ENCODE data around the gene DOCK2. TPM values are rescaled to one million over a fixed set of nuclear protein-coding genes. Genes with fewer than 3 reads are reported as not detected.

Gene DOCK2
- total and polyA plus RNA-seq, 2 of the 8 experiments (the other 6 are each of a cell fraction or from before 2014, with no cell fraction given) = 3.9 to 5.7 TPM

DNA sequence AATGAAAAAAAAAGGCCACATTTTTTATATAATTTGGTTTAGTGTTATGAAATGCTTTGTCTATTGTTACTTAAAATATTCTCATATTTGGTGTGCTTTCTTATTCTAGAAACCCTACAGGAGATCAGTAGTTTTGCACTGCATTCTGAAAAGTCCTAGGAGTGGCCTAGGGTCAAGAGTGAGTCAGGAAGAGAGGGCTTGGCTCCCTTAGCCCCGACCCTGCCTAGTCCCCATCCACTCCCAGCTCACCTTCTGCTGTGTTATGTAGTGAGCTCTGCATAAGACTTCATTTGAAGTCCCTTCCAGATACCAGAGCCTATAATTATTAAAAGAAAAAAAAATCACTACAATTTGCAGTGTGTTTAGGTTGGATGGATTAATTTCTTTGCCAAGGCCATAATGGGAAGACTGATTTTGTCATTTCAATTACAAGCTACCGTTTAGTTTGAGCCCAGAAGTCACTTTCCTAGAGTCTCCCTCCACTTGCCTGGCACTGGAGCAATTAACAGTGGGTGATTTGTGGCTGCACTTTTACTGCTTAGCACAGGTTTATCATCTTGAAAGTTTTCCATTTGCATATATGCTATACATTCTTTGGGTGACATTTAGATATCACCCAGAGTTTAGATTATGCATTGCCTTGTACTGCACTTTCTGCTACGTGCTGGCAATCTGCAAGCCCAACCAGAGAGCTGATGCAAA lies 199.9 kb downstream of the DOCK2 start:
- Histone ChIP-seq H3K9me3 (ENCODE audit: insufficient read depth in 2 of 2, low read depth in 1 of 2, low read length in 1 of 2) (no peaks in the 10 kb centered on the region), H3K27me3 (replicated peaks in 1 of 4; ENCODE audit: control insufficient read depth in 3 of 4, extremely low read depth in 1 of 4, insufficient read depth in 3 of 4, low read length in 3 of 4) (no peaks in the 10 kb centered on the region), H2AK5ac (ENCODE audit: low read depth, low read length) (no peak overlapping the region), H3K79me2 (ENCODE audit: control insufficient read depth in 1 of 2, insufficient read depth in 2 of 2, low read length in 2 of 2) (no peaks in the 10 kb centered on the region), H4K91ac (replicated peaks; ENCODE audit: insufficient read length, low read length) (no peak overlapping the region), H3K9ac (replicated peaks in 1 of 4; ENCODE audit: extremely low read depth in 1 of 4, low read depth in 3 of 4, low read length in 3 of 4) (no peak overlapping the region), H2BK15ac (ENCODE audit: low read length) (no peak overlapping the region), H3K23ac (ENCODE audit: insufficient read length) (no peak overlapping the region), H3K4me1 (replicated peaks in 1 of 4; ENCODE audit: control insufficient read depth in 3 of 4, insufficient read depth in 4 of 4, low read length in 3 of 4) (peaks cover 0 to 3% (median under 1%) of the 10 kb centered on the region in 4 experiments; a peak in 1 of 7 replicates), H2BK12ac (ENCODE audit: low read depth, low read length) (no peak overlapping the region), H4K20me1 (replicated peaks in 1 of 2; ENCODE audit: control insufficient read depth in 1 of 2, insufficient read depth in 2 of 2, low read length in 2 of 2) (no peaks in the 10 kb centered on the region), H3K36me3 (ENCODE audit: control insufficient read depth in 2 of 4, insufficient read depth in 4 of 4, low read length in 3 of 4) (no peaks in the 10 kb centered on the region), H2AFZ (ENCODE audit: low read length) (no peak overlapping the region), H3K4me2 (ENCODE audit: insufficient read depth in 1 of 2, low read depth in 2 of 2, low read length in 2 of 2) (no peak overlapping the region), H3K18ac (ENCODE audit: extremely low read depth, low read length) (no peak overlapping the region), H3K27ac (ENCODE audit: low read depth, low read length) (no peak overlapping the region), H3K23me2 (ENCODE audit: low read depth, low read length) (no peaks in the 10 kb centered on the region), H2BK5ac (ENCODE audit: low read depth, low read length) (no peak overlapping the region), H2BK20ac (ENCODE audit: low read length) (no peak overlapping the region), H4K5ac (ENCODE audit: insufficient read length, low read depth, low read length) (no peak overlapping the region), H4K8ac (ENCODE audit: extremely low read depth, insufficient read depth, low read length) (no peak overlapping the region), H2BK120ac (replicated peaks; ENCODE audit: low read depth, low read length) (no peak overlapping the region), H3K79me1 (ENCODE audit: low read depth, low read length) (no peaks in the 10 kb centered on the region), H3K14ac (ENCODE audit: insufficient read length) (no peak overlapping the region), H3K4ac (replicated peaks; ENCODE audit: insufficient read length, low read depth, low read length) (no peak overlapping the region), H3K56ac (replicated peaks; ENCODE audit: insufficient read length, low read depth, low read length) (no peak overlapping the region), H3K4me3 (ENCODE audit: extremely low read depth in 1 of 4, insufficient read depth in 2 of 4, low read depth in 3 of 4, low read length in 4 of 4) (no peak overlapping the region)
- TF ChIP-seq PHF8 (conservative IDR thresholded peaks at IDR 0.05; ENCODE audit: low read depth, low read length) (no peak), SIRT6 (IDR thresholded peaks at IDR 0.05; ENCODE audit: low read length) (no peak), YY1 (IDR thresholded peaks at IDR 0.05; ENCODE audit: low read depth, low read length) (no peak), RAD21 (IDR thresholded peaks at IDR 0.05 in 1 of 2, conservative IDR thresholded peaks at IDR 0.05 in 1 of 2; ENCODE audit: low read depth in 2 of 2, low read length in 2 of 2) (no peak)
- 84% methylated on average over 3 of the region's 3 CpGs; no CpG with 5 or more reads in 1 of the 2 experiments for WGBS, 2 experiments (ENCODE audit: extremely low coverage in 1 of 2, insufficient coverage in 1 of 2, insufficient read length in 1 of 2, insufficient replicate concordance in 2 of 2, low coverage in 1 of 2, low lambda C conversion rate in 2 of 2, missing lambda C conversion rate in 1 of 2)
- ChIA-PET POLR2A (ENCODE audit: partially characterized antibody) (interaction anchor here (0.6 kb wide), 1 partner anchor 19 kb away, joined by 4 read pairs; no protein-coding TSS in a partner anchor), CTCF (ENCODE audit: partially characterized antibody) (interaction anchor here (0.7 to 3.1 kb wide), 4 partner anchors 10 to 627 kb away, joined by 3 to 13 read pairs (median 4); no protein-coding TSS in a partner anchor)
- FAIRE-seq (no peak), DNase-seq (ENCODE audit: low read depth in 1 of 2, low spot score in 2 of 2) (no peak)
